Activated T-helper 1 cell treated with anti-CD3 and anti-CD28 coated beads, Interleukin-2, amount 50 U/mL, for 16 hours (primary cell): ENCODE data around the gene TPD52L1.
"Not testable (repeated sequence)": the region's sequence is repeated elsewhere in the genome, so short reads cannot be mapped to it uniquely, and the experiment has no call there.

ENCODE experiments used
- DNase-seq, 2 donors: peaks; one replicate each; pipeline ENCODE4 v3.0.0-alpha.2; 2020; ENCODE audit warnings: low read depth in 1 of 2, low spot score in 1 of 2

TPD52L1 gene

DNA sequence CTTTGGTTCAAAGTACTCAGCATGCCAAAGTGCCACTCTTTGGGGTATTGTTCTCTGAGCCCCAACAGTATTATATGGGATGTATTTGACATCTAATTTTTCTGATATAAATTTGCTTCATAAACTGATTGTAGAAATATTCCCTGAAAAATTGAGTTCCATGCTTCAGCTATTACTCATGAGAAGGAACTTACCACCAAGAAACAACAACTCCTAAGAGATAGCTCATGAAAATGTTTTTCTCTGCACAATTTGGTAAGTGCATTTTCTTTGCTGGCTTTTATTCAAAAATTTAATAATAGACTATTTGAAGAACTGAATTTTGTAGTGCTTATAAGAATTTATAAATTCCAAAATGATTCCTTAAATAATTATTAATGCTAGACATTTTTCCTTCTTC, 12.8 kb upstream of the TPD52L1 start:
- no peak for DNase-seq

DNA sequence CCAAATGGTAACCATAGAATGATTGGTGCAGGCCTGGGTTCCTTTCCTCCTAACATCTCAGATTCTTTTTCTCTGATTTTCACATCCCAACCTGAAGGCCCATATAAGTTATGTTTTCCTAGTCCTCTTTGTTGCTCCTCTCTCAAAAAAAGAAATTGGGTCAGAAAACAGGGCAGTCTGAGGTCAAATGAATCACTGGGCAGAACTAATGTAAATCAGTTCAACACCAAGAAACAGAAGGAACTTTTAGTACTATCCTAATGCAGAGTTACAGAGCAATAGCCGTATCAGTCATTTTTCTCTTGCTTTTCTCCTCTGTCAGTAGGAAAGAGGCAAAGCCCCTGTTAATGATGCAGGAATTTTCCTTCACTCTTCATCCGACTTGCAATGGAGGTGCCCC, 11.0 kb upstream of the TPD52L1 start:
- DNase-seq, result no peak

DNA sequence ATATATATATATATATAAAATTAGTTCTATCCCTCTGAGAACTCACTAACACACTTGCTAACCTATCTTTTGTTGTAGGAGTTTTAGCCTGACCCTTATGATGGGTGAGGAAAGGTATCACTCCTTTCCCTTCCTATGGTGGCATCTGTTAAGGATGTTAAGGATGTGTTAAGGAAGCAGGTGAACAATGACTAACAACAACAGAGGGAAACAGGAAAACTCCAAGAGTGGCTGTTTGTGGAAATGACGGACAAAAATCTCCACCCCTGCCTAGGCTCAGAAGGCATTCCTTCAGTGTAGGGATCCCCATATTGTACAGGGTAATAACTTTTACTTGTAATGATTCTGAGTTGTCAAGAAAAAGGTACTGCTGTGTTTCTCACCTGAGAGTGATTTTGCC, 8.8 kb upstream of the TPD52L1 start:
- no peak for DNase-seq

DNA sequence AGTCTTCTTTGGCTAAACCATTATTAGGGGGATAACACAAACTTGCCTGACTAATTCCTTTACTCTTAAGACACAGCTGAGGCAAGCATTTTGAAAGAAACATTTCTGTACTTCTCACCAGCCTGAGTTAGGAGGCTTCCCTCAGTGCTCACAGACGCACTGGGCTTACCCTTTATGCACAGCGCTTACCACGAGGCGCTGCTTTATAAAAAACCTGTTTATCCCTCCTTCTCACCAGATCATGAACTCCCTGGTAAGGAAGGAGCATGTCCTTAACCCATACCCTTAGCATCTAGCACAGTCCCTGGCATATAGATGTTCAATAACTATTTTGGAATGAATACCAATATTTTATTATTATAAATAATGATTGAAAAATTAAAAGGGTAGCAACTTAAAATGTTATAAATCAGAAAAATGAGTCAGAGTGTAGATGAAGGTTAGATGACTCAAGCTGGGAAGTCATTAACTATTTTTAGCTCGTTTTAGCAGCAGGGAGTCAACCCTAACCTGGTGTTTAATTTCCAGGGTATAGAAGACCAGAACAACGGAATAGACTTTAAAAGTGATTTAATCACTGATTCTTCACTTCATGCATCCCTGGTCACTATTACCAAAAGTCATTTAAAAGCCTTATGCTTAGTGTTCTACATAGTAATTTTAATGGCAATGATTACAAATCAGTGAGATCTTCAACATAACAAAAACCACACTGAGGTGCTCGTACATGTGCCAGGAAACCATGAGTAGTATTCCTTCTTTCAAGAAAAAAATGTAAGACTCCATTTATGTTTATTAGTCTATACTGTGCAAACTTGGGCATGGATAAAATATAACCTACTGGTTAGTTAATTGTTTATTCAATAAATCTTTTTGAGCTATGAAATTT, 4.1 kb upstream of the TPD52L1 start:
- no peak for DNase-seq

DNA sequence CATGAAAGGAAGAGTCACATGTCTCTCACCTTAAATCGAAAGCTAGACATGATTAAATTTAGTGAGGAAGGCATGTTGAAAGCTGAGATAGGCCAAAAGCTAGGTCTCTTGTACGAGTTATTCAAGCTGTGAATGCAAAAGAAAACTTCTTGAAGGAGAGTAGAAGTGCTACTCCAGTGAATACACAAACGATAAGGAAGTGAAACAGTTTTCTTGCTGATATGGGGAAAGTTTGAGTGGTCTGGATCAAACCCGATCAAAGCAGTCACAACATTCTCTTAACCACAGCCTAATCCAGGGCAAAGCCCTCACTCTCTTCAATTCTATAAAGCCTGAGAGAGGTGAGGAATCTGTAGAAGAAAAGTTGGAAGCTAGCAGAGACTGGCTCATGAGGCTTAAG, 1.9 kb upstream of the TPD52L1 start:
- no peak for DNase-seq

DNA sequence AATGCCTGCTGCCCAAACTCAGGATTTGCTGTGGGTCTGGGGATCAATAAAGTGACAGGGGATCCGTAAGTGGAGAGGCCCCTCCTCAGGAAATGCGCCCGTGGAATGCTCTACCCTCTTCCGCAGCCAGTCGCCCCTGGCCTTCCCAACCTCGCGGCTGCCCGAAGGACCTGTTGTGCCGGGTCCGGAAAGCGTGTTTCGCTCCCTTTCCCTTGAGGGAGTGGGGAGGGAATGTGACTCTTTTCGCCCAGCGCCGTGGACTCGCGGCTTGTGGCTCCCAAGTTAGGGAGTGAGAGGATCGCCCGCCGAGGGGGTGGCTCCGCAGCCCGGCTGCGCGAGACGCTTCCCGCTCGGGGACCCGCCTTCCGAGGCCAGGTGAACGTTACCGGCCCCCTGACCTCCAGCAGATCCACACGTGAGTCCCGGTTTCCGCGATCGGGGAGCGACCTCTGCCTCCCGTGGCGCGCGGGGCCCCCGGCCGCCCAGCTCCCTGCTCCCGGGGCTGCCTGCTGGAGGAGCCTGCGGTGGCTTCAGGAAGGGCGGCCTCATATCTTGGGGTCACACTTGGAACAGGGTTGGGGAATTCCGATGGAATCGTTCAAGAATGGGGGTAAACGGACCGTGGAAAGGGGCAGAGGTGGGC, 666 bp downstream of the TPD52L1 start:
- DNase-seq, result no peak

DNA sequence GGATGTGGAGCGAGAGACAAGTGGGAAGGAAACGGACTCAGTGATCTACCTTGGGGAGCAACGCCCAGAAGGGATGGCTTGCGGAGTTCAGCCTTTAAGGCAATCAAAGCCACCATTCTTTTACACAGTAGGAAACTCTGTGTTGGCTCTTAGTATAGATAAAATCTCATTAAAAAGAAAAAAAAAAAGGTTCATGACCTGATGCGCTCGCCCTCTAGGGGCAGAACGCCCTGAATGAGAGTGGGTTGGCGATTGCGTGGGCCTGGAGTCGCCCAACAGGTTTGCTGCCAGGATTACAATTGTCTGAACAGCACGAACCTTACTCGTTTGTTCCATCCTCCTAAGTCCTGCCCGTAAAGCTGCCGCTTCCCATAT, 1.2 kb downstream of the TPD52L1 start:
- no peak for DNase-seq

DNA sequence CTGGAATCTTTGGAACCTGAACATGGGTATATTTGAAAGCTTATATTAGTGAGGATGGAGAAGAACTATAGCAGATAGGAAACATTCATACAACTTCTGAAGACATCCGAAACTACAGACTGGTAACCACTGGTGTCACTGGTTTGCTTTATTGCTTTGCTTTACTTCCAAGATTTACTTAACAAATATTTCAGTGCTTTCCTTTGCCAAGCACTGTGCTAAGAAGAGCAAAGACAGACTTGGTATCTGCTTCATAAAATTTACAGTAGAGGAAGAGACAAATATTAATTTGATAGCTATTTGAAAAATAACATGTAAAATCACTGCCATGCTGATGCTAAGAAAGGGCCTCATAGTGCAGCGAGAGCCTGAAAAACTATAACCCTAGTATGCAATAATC, 1.8 kb downstream of the TPD52L1 start:
- DNase-seq, result no peak

DNA sequence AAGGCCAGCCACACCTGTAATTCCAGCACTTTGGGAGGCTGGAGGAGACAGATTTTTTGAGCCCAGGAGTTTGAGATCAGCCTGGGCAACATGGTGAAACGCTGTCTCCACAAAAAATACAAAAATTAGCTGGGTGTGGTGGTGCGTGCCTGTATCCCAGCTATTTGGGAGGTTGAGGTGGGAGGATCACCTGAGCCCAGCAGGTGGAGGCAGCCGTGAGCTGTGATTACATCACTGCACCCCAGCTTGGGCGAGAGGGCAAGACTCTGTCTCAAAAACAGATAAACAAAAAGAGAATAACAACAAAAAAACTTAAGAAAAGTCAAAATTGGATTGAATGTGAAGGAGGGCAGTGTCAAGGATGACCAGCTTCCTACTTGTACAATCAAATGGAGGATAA, 2.9 kb downstream of the TPD52L1 start:
- no peak for DNase-seq

DNA sequence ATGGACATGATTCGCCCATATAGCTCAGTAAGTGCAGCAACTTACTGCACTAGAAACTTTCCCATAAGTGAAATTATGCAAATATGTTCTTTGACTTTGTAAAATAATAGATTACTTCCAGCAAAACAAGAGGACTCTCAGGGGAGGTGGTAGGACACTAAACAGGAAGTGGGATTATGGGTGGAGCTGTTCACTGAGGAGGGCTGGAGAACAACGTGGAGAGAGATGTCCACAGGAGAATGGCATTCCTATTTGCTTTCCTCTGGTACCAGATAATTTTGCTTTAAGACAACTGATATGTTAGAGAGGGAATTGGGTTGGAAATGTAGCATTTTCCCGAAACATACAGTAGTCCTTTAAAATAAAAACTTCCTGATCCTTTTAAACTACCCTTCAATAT, 3.7 kb downstream of the TPD52L1 start:
- DNase-seq, result no peak

DNA sequence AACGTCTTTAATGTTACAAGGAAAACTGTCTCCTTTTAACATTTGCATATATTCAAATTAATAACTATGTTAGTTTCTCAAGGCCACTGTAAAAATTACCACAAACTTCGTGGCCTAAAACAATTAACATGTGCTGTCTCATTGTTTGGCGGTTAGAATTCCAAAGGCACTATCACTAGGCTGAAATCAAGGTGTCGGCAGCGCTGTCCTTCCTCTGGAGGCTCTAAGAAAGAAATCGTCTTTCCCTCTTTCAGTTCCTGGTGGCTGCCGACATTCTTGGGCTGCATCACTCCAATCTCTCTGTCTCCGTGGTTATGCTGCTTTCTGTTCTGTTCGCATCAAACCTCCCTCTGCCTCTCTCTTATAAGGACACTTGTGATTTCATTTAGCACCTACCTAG, 4.2 kb downstream of the TPD52L1 start:
- no peak for DNase-seq

DNA sequence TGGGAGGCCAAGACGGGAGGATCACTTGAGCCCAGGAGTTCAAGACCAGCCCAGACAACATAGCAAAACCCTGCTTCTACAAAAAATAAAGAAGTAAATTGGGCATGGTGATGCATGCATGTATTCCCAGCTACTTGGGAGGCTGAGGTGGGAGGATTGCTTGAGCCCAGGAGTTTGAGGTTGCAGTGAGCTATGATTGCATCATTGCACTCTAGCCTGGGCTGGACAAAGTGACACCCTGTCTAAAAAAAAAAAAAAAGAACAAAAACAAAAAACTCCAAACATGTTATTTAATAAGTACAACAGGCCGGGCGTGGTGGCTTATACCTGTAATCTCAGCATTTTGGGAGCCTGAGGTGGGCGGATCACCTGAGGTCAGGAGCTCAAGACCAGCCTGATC, 9.8 kb downstream of the TPD52L1 start:
- DNase-seq, result not testable (repeated sequence)

DNA sequence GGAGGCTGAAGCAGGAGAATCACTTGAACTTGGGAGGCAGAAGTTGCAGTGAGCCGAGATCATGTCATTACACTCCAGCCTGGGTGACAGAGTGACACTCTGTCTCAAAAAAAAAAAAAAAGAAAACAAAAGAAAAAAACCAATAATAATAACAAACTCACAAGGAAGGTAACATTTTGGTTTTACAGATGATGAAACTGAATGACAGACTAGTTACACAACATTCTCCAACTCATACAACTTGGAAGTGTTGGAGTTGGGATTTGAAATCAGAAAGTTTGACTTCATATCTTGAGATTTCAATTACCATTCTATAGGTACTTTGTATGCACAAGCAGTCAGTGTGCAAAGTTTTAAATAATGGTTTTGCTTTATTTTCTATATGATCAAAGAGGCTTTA, 10.2 kb downstream of the TPD52L1 start:
- no peak for DNase-seq

DNA sequence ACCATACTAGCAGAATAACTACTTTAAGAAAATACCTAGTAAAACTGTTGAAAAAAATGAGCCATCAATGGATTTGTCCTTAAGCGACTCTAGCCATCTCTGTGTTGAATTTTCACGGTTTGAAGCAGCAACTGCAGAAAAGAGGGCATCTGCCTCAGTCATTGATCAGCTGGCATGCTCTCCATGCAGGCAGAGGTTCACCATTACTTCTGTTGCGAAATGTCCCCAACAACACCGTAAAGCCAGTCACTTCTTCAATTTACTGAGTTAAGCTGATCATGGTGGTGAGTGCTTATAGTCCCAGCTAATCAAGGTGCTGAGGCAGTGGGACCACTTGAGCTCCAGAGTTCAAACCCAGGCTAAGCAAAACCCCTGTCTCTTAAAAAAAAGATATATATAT, 11.1 kb downstream of the TPD52L1 start:
- no peak for DNase-seq

DNA sequence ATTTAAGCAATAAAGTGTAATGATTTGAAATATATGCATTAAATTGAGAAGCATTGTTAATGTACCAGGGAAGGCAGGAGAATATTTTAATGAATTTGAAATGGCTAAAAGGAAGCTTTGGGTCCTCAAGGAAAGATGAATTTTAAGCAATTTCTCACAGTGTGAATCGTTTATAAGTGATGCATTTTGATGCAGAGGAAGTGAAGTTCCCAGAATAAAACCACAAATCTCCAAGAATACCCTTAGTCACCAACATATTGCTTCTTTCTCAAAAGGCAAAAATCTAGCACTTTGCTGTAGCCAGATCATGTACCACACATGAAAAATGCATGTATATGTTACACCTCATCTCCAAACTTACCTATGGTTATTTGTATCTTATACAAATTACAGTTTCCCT, 11.7 kb downstream of the TPD52L1 start:
- DNase-seq, result no peak

DNA sequence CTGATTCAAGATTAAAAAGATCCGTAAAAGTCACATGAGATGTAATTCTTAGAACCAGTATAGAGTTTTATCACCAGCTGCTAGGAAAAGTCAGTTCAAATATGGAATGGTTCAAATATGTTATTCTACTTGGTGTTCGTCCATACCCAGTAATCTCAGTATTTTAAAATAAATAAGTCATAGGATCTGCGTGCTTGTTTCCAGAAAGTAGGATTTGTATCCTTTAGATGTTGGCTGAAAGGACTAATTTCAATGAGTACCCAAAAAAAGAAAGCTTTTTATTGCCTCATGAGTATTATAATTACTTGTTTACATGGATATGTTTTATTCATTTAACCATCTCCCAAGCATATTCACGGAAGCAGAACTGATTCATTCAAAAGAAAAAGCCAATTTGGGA, 12.2 kb downstream of the TPD52L1 start:
- DNase-seq, result no peak

DNA sequence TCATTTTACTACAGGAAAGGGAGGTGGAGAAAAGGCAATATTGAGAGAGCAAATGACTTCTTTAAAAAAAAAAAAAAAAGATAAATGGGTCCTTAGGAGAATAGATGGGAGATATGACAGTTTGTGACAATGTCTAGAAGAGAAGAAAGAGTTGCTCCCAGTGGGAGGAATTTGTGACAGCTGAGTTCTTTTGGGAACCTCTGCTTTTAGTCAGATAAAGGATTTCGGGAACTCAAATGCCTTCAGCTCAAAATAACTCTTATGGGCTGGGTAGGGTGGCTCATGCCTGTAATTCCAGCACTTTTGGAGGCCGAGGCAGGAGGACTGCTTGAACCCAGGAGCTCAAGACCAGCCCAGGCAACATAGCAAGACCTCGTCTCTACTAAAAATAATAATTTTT, 13.1 kb downstream of the TPD52L1 start:
- DNase-seq, result no peak

DNA sequence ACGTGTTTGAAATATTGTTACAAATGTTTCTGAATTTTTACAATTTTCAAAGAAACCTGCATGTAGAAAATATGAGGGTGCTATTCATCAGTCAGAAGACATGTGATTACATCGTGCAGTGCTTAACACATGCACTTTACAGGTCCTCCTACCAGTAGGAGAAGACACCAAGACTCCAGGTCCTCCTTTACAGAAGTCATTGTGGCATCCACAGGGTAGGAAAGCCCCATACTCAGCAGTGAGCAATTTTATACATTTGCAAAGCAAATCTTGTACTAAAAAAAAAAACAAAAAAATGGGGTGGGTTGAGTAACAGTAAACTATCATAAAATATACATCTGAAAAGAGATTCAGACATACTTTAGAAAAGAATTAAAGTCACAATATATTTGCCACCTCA, 14.0 kb downstream of the TPD52L1 start:
- DNase-seq, result no peak

DNA sequence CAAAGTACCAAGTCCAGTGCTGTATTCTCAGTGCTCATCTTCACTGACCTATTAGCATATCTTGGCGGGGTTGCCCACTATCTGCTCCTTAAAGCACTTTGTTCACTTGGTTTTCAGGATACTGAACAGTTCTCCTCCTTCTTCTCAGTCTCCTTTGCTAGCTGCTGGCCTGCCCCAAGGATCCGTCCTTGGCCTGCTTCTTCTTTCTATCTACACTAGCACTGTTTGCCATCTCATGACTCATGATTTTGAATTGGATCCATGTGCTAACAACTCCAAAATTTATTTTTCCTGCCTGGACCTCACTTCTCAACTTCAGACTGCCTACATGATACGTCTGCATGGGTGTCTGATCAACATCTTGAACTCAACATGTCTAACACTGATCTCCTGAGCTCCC, 15.5 kb downstream of the TPD52L1 start:
- no peak for DNase-seq

DNA sequence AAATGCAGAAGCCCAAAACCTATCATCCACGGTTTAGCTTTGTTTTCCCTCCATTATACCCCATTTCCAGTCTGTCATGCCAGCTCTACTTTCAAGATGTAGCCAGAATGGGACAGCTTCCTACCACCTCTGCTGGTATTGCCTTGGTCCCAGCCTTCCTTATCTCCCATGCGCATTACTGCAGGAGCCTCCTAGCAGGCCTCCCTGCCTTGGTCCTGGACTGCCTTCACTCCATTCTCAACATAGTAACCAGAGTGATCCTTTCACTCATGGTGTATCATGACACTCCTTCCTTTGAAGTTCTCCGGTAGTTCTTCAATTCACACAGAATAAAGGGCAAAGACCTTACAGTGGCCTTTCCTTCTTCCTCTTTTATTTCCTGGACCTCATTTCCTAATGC, 15.9 kb downstream of the TPD52L1 start:
- no peak for DNase-seq

DNA sequence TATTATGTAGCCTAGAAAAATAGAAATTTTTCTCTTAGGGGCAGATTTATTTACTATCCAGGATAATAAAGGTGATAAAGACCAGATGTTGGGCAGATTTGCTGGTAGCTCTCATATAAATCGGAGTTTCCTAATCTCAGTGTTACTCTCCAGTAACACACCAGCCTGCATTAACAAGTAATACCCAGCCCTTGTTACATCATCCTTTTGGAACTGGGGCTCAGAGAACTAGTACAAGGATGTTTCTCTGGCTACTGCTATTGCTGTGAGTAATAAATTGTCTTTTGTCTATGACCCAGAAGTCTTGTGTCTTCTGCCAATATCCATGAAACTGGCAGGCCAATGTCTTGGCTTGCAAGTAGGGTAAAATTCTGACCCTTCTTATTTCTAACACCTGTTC, 16.8 kb downstream of the TPD52L1 start:
- DNase-seq, result no peak

DNA sequence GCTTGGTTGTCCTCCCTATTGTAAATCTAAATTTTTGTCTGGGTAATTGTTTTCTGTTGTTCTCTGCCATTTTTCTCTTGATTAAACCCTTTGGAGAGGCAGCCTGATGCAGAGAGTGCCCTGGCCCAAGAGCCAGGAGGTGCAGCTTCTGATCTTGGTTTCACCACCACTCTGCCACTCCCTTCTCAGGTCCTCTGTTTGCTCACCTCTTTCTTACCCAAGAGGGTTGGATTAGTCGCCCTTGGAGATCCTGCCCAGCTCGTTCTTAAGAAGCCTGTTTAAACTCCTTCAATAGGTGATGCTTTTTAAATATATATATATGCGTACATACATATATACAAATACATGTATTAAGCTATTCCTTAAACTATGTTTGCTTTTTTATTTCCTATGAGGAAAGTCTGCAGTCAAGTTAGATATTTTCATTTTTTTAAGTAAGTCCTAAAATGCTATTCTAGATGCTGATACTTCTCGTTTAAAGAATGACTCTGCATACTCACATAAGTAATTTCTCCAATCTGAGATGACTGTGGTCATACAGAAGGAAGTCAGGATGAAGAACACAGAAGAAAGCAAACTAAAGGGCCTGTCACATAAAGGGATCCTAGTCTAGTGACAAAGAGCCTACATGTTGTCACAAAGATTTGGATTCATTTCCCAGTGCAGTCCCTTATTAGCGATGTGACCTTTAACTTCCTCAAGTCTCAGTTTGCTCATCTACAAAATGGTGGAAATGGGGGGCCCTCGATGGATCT, 19.9 kb downstream of the TPD52L1 start:
- DNase-seq, result no peak
